Measurements from ENCODE around the gene ANKFY1.

DNA sequence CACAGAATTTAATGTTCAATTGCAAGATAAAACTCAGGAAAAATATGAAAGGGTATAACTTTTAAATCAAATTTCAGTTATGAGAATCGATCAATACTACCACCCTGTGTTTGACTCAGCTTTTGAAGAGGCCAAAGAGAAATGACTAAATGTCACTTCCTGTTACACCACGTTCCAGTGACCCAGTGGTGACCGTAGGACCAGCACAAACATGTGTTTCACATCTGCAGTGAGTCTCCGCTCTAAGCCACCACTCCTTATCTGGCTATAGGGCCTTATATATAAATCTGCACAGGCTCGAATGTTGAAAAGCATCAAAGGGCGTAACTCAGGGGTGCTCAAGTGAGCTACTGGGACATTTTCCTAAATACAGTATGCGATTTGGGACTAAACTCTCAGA is 84.7 kb downstream of the ANKFY1 start:
- TF ChIP-seq, protein P1, sequence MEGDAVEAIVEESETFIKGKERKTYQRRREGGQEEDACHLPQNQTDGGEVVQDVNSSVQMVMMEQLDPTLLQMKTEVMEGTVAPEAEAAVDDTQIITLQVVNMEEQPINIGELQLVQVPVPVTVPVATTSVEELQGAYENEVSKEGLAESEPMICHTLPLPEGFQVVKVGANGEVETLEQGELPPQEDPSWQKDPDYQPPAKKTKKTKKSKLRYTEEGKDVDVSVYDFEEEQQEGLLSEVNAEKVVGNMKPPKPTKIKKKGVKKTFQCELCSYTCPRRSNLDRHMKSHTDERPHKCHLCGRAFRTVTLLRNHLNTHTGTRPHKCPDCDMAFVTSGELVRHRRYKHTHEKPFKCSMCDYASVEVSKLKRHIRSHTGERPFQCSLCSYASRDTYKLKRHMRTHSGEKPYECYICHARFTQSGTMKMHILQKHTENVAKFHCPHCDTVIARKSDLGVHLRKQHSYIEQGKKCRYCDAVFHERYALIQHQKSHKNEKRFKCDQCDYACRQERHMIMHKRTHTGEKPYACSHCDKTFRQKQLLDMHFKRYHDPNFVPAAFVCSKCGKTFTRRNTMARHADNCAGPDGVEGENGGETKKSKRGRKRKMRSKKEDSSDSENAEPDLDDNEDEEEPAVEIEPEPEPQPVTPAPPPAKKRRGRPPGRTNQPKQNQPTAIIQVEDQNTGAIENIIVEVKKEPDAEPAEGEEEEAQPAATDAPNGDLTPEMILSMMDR (IDR thresholded peaks at IDR 0.05) = no peak
- no peak for TF ChIP-seq POLR2A (IDR thresholded peaks at IDR 0.05)

All from body of pancreas (tissue), 4 donors.